ENCODE measurements around the gene EIF2B4. TPM values are rescaled to one million over a fixed set of nuclear protein-coding genes. Genes with fewer than 3 reads are reported as not detected.

The EIF2B4 gene
- total RNA-seq, 1 donor: 19.2 TPM

- Histone ChIP-seq H3K27ac (ENCODE audit: low read depth, low read length) (no peak overlapping the region), H2AFZ (ENCODE audit: low read length) (no peak overlapping the region), H3K36me3 (ENCODE audit: insufficient read depth, low read length) (no peaks in the 10 kb centered on the region), H4K20me1 (ENCODE audit: insufficient read depth, low read length) (peaks cover 14% of the 10 kb centered on the region), H3K4me2 (ENCODE audit: insufficient read depth, low read length) (no peak overlapping the region), H3K4me1 (ENCODE audit: insufficient read depth, low read length) (no peaks in the 10 kb centered on the region), H3K79me2 (ENCODE audit: insufficient read depth, low read length) (peaks cover 75% of the 10 kb centered on the region), H3K9me3 (ENCODE audit: low read depth, low read length) (no peaks in the 10 kb centered on the region), H3K27me3 (ENCODE audit: insufficient read depth, low read length) (no peaks in the 10 kb centered on the region), H3K4me3 (ENCODE audit: insufficient read depth, low read length) (no peak overlapping the region)
- DNase-seq (ENCODE audit: insufficient read length, low spot score, missing footprints): no peak
- TF ChIP-seq, protein P1, sequence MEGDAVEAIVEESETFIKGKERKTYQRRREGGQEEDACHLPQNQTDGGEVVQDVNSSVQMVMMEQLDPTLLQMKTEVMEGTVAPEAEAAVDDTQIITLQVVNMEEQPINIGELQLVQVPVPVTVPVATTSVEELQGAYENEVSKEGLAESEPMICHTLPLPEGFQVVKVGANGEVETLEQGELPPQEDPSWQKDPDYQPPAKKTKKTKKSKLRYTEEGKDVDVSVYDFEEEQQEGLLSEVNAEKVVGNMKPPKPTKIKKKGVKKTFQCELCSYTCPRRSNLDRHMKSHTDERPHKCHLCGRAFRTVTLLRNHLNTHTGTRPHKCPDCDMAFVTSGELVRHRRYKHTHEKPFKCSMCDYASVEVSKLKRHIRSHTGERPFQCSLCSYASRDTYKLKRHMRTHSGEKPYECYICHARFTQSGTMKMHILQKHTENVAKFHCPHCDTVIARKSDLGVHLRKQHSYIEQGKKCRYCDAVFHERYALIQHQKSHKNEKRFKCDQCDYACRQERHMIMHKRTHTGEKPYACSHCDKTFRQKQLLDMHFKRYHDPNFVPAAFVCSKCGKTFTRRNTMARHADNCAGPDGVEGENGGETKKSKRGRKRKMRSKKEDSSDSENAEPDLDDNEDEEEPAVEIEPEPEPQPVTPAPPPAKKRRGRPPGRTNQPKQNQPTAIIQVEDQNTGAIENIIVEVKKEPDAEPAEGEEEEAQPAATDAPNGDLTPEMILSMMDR (IDR thresholded peaks at IDR 0.05; ENCODE audit: extremely low read depth, low read depth, low read length): no peak
These were observed 22.5 kb downstream of the EIF2B4 start for GRCh38 chr2:27347641-27348040.

DNA sequence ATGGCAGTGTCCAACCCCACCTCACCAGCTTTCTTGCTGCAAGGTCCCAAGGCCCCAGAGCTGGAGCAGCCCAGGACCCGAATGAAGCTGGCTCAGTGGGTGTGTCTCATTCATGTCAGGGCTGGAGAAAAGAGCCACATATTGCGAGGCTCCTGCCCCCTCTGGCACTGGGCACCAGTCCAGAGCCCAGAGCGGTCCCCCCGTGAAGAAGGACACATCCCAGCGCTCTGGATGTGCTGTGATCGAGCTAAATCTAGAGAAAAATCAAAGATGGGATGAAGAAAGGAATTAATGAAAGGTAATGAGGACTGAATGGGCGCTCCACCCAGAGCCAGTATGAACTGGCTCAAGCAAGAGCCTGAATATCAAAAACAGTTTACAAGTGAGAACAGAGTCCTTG lies 34.0 kb downstream of the EIF2B4 start:
- TF ChIP-seq, protein P1 (IDR thresholded peaks at IDR 0.05; ENCODE audit: extremely low read depth, low read depth, low read length): no peak
- peaks cover 52% of the 10 kb centered on the region for H3K36me3 ChIP-seq (ENCODE audit: insufficient read depth, low read length)

GRCh38 chr2:27335311-27335710 lies 34.8 kb downstream of the EIF2B4 start:
- Histone ChIP-seq H3K4me2 (ENCODE audit: insufficient read depth, low read length) (no peak overlapping the region), H3K36me3 (ENCODE audit: insufficient read depth, low read length) (peaks cover 56% of the 10 kb centered on the region), H3K27ac (ENCODE audit: low read depth, low read length) (no peak overlapping the region), H4K20me1 (ENCODE audit: insufficient read depth, low read length) (no peaks in the 10 kb centered on the region), H3K9me3 (ENCODE audit: low read depth, low read length) (no peaks in the 10 kb centered on the region), H3K79me2 (ENCODE audit: insufficient read depth, low read length) (no peaks in the 10 kb centered on the region), H3K4me3 (ENCODE audit: insufficient read depth, low read length) (no peak overlapping the region), H2AFZ (ENCODE audit: low read length) (no peak overlapping the region), H3K27me3 (ENCODE audit: insufficient read depth, low read length) (no peaks in the 10 kb centered on the region), H3K4me1 (ENCODE audit: insufficient read depth, low read length) (no peaks in the 10 kb centered on the region)
- no peak for DNase-seq (ENCODE audit: insufficient read length, low spot score, missing footprints)
- TF ChIP-seq, protein P1 (IDR thresholded peaks at IDR 0.05; ENCODE audit: extremely low read depth, low read depth, low read length): no peak

More for the DNA sequence above, 34.0 kb downstream of the EIF2B4 start:
- no peaks in the 10 kb centered on the region for H3K9me3 ChIP-seq (ENCODE audit: low read depth, low read length)
- H4K20me1 ChIP-seq (ENCODE audit: insufficient read depth, low read length): no peaks in the 10 kb centered on the region
- no peaks in the 10 kb centered on the region for H3K79me2 ChIP-seq (ENCODE audit: insufficient read depth, low read length)
- no peak overlapping the region for H2AFZ ChIP-seq (ENCODE audit: low read length)
- no peaks in the 10 kb centered on the region for H3K4me1 ChIP-seq (ENCODE audit: insufficient read depth, low read length)
- peak; percentile 86 for DNase-seq (ENCODE audit: insufficient read length, low spot score, missing footprints)
- no peaks in the 10 kb centered on the region for H3K27me3 ChIP-seq (ENCODE audit: insufficient read depth, low read length)
- no peak overlapping the region for H3K27ac ChIP-seq (ENCODE audit: low read depth, low read length)
- no peak overlapping the region for H3K4me3 ChIP-seq (ENCODE audit: insufficient read depth, low read length)
- H3K4me2 ChIP-seq (ENCODE audit: insufficient read depth, low read length): no peak overlapping the region

DNA sequence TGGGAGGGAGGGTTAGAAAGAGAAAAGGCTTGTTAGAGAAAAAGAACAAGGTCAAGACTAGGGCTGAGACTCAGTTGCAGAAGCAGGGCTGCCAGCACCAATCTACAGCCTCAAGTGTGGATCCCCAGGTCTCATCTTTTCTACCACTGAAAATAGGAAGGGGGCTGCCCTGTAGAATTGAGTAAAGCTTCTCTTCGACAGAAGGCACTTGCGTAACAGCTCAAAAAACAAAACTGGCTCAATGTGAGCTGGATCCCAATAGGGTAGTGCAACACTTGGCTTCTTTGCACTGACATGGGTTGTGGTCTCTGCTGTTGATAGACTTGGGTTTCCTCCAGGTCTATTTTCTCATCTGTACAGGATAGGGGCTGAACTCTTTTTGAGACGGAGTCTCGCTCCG lies 45.4 kb downstream of the EIF2B4 start:
- Histone ChIP-seq H3K4me3 (ENCODE audit: insufficient read depth, low read length) (no peak overlapping the region), H3K4me2 (ENCODE audit: insufficient read depth, low read length) (no peak overlapping the region), H3K27ac (ENCODE audit: low read depth, low read length) (no peak overlapping the region), H3K27me3 (ENCODE audit: insufficient read depth, low read length) (no peaks in the 10 kb centered on the region), H2AFZ (ENCODE audit: low read length) (no peak overlapping the region), H3K36me3 (ENCODE audit: insufficient read depth, low read length) (peaks cover 36% of the 10 kb centered on the region), H3K9me3 (ENCODE audit: low read depth, low read length) (no peaks in the 10 kb centered on the region), H3K4me1 (ENCODE audit: insufficient read depth, low read length) (peaks cover 28% of the 10 kb centered on the region), H3K79me2 (ENCODE audit: insufficient read depth, low read length) (peaks cover 22% of the 10 kb centered on the region), H4K20me1 (ENCODE audit: insufficient read depth, low read length) (no peaks in the 10 kb centered on the region)
- peak; percentile 45 for DNase-seq (ENCODE audit: insufficient read length, low spot score, missing footprints)
- TF ChIP-seq, protein P1 (IDR thresholded peaks at IDR 0.05; ENCODE audit: extremely low read depth, low read depth, low read length): no peak
